NCI-H2196 treated with DMSO at 0.1 percent for 48 hours (cell line): ENCODE measurements around the gene SLC16A1.
"Not testable (repeated sequence)": the region's sequence is repeated elsewhere in the genome, so short reads cannot be mapped to it uniquely, and the experiment has no call there.

Source experiments
- DNase-seq: peaks from one replicate; lab custom pipeline; 2025; ENCODE audit not compliant: unreplicated experiment; lab: John Stamatoyannopoulos, UW

The SLC16A1 gene

GRCh38 chr1:112926858-112927257 lies 29.1 kb downstream of the SLC16A1 start:
- no peak for DNase-seq

- DNase-seq, result no peak
Observed at GRCh38 chr1:112925015-112925414, 31.0 kb downstream of the SLC16A1 start.

GRCh38 chr1:112923959-112924349 lies 32.0 kb downstream of the SLC16A1 start:
- no peak for DNase-seq

GRCh38 chr1:112923234-112923958 lies 32.6 kb downstream of the SLC16A1 start:
- DNase-seq, result no peak

- DNase-seq, result no peak
Observed at GRCh38 chr1:112911506-112912220, 44.3 kb downstream of the SLC16A1 start.

- DNase-seq, result no peak
Observed at GRCh38 chr1:112909847-112910246, 46.1 kb downstream of the SLC16A1 start.

- DNase-seq, result no peak
Observed at GRCh38 chr1:112906150-112906698, 49.8 kb downstream of the SLC16A1 start.

GRCh38 chr1:112905395-112906149 lies 50.4 kb downstream of the SLC16A1 start:
- DNase-seq, result no peak

GRCh38 chr1:112904831-112905261 lies 51.1 kb downstream of the SLC16A1 start:
- no peak for DNase-seq

- DNase-seq, result no peak
Observed at GRCh38 chr1:112904071-112904830, 51.7 kb downstream of the SLC16A1 start.

- DNase-seq, result no peak
Observed at GRCh38 chr1:112902221-112902620, 53.8 kb downstream of the SLC16A1 start.

GRCh38 chr1:112901387-112901786 lies 54.6 kb downstream of the SLC16A1 start:
- no peak for DNase-seq

GRCh38 chr1:112896783-112897182 lies 59.2 kb downstream of the SLC16A1 start:
- no peak for DNase-seq

GRCh38 chr1:112894561-112895011 lies 61.4 kb downstream of the SLC16A1 start:
- no peak for DNase-seq

- no peak for DNase-seq
Observed at GRCh38 chr1:112894010-112894292, 62.0 kb downstream of the SLC16A1 start.

GRCh38 chr1:112893288-112894009 lies 62.5 kb downstream of the SLC16A1 start:
- DNase-seq, result no peak

- DNase-seq, result not testable (repeated sequence)
Observed at GRCh38 chr1:112889906-112890305, 66.1 kb downstream of the SLC16A1 start.

- DNase-seq, result no peak
Observed at GRCh38 chr1:112889052-112889768, 66.8 kb downstream of the SLC16A1 start.

- DNase-seq, result no peak
Observed at GRCh38 chr1:112888630-112889029, 67.4 kb downstream of the SLC16A1 start.
